Measurements from ENCODE around the gene SLC5A10. TPM values are rescaled to one million over a fixed set of nuclear protein-coding genes. Genes with fewer than 3 reads are reported as not detected.

Gene SLC5A10
- total RNA-seq, 1 donor from 2014 or later, result not detected

DNA sequence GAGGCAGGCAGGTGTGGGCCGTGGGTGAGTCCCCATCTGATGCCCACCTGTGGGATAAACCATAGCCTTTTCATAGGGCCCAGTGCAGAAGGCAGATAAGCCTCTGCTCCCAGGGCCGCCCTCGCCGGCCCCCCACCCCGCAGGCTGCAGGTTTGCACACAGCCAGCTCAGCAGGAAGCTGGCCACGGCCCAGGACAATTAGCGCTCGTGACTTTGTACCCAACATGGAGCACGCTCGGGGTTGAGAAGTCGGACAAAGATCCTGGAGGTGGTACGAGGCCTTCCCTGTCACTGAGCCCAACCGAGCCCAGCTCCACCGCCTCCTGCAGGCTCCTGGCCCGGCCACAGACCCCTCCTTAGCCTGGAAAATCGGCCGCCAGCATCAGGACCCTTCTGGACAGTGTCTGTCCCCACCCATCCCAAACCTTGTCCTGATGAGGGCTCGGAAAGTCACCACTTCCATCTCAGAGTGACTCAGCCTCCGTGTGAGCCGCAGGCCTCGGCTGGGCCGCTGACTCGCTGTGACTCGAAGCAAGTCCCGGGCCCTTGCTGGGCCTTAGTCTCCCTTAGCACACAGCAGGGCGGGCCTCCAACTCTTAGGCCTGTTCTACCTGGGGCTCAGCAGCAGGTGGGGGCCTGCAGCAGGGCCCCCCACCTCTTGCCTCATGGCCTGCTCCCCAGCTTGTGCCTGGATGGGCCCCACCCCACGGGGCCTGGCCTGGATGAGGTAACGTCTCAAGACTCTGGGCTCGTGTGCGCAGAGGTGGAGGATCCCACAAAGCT, 29.9 kb downstream of the SLC5A10 start:
- intact Hi-C loops (cut with micrococcal nuclease), result no loop called here
- no peaks in the 10 kb centered on the region for H3K9me3 Mint-ChIP-seq
- H3K27me3 Mint-ChIP-seq, result no peaks in the 10 kb centered on the region
- ATAC-seq (ENCODE audit: low read depth) (no peak), DNase-seq (no peak)
- ChIA-PET POLR2A (no interaction called here), CTCF (no interaction called here)
- no peak overlapping the region for H3K27ac Mint-ChIP-seq
- H3K36me3 Mint-ChIP-seq (ENCODE audit: low read depth), result peaks cover 54% of the 10 kb centered on the region
- no peak overlapping the region for H3K4me3 Mint-ChIP-seq
- TF ChIP-seq CTCF (IDR thresholded peaks at IDR 0.05), result no peak
- no peaks in the 10 kb centered on the region for H3K4me1 Mint-ChIP-seq

DNA sequence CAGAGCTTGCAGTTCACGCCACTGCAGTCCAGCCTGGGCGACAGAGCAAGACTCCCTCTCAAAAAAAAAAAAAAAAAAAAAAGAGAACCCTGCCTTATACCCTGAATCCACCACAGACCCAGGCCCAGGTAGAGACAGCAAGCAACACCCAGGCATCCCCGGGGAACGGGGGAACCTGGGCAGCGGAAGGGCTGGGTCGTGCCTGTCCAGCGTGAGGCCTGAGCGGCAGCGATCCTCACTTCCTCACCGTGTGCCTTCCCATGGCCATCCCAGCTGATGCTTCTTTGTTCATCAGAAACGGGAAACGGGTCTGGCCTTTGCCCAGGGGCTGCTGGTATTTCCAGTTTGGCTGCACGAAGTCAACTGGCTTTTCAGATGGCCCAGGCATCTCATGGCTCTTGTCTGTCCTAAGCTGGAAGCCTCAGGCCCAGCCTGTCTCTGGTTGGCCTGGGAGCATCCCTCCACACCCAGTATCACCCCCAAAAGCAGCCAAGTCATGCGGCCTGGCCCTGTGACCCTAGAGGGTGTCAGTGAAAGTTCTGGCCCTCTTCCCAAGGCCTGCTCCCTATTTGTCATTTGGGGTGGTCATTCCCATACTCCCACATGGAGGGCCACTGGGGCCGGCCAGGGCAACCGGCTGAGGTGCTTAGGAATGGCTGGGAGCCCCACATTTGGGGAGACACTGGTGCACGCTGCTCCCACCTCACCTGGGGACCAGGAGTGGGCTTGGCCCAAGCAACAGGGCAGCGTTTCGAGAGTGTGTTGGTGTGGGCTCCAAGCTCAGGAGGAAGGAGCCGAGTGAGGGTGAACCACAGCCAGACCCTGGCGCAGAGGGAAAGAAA, 32.5 kb downstream of the SLC5A10 start:
- H3K27me3 Mint-ChIP-seq, result no peaks in the 10 kb centered on the region
- POLR2A ChIA-PET, result no interaction called here
- H3K4me3 Mint-ChIP-seq, result no peak overlapping the region
- peaks cover 43% of the 10 kb centered on the region for H3K36me3 Mint-ChIP-seq (ENCODE audit: low read depth)
- no peak for ATAC-seq (ENCODE audit: low read depth)
- H3K27ac Mint-ChIP-seq, result no peak overlapping the region
- no peaks in the 10 kb centered on the region for H3K9me3 Mint-ChIP-seq
- DNase-seq, result no peak
- TF ChIP-seq CTCF (IDR thresholded peaks at IDR 0.05), result no peak
- no peaks in the 10 kb centered on the region for H3K4me1 Mint-ChIP-seq
- intact Hi-C loops (cut with micrococcal nuclease), result no loop called here
- CTCF ChIA-PET, result no interaction called here

DNA sequence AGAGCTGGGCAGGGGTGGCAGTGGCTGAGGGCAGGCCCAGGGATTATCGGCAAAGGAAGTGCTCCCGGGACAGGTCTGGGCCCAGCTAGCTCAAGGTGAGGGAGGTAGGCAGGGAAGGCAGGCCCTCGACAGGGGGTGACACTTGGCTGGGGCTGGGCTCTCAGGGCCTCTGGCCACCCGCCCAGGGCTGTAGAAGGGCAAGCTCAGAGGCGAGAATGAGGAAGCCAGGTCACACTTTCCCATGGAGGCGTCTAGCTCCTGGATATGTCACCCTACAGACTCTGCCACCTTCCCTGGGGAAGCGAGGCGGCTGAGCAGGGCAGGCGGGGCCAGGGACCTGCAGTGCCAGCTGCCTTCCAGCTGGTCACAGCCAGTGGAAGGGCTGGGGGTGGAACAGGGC, 33.5 kb downstream of the SLC5A10 start:
- no peak overlapping the region for H3K27ac Mint-ChIP-seq
- intact Hi-C loops (cut with micrococcal nuclease), result no loop called here
- H3K9me3 Mint-ChIP-seq, result no peaks in the 10 kb centered on the region
- CTCF ChIA-PET, result no interaction called here
- H3K27me3 Mint-ChIP-seq, result no peaks in the 10 kb centered on the region
- peaks cover 37% of the 10 kb centered on the region for H3K36me3 Mint-ChIP-seq (ENCODE audit: low read depth)
- no peak for TF ChIP-seq CTCF (IDR thresholded peaks at IDR 0.05)
- no peak overlapping the region for H3K4me3 Mint-ChIP-seq
- ATAC-seq (ENCODE audit: low read depth), result no peak
- POLR2A ChIA-PET, result no interaction called here
- H3K4me1 Mint-ChIP-seq, result no peaks in the 10 kb centered on the region
- DNase-seq, result no peak

- H3K4me3 Mint-ChIP-seq, result no peak overlapping the region
- POLR2A ChIA-PET, result no interaction called here
- intact Hi-C loops (cut with micrococcal nuclease), result no loop called here
- TF ChIP-seq CTCF (IDR thresholded peaks at IDR 0.05), result no peak
- H3K9me3 Mint-ChIP-seq, result no peaks in the 10 kb centered on the region
- H3K36me3 Mint-ChIP-seq (ENCODE audit: low read depth), result peaks cover 32% of the 10 kb centered on the region
- DNase-seq (no peak), ATAC-seq (ENCODE audit: low read depth) (no peak)
- no peaks in the 10 kb centered on the region for H3K4me1 Mint-ChIP-seq
- H3K27me3 Mint-ChIP-seq, result no peaks in the 10 kb centered on the region
- CTCF ChIA-PET, result no interaction called here
- H3K27ac Mint-ChIP-seq, result no peak overlapping the region
These were observed 34.7 kb downstream of the SLC5A10 start for GRCh38 chr17:18986541-18987229.

DNA sequence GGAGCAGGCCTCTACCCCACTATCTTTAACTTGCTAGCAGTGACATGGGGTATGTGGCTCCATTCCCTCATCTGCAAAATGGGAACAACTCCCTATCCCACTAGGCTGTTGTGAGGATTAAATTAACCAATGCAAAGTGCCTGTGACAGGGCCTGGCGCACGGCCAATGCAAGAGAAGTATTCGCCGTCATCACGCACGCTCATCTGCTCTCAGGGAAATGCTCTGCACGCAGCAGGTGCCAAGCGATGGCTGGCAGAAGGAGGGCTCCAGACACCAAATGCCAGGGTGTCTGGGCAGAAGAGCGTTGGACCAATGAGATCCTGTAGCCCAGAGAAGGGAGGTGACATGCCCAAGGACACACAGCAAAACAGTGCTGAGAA, 35.3 kb downstream of the SLC5A10 start:
- Mint-ChIP-seq H3K27me3 (no peaks in the 10 kb centered on the region), H3K4me1 (peaks cover 2% of the 10 kb centered on the region), H3K27ac (no peak overlapping the region), H3K36me3 (ENCODE audit: low read depth) (peaks cover 31% of the 10 kb centered on the region), H3K9me3 (no peaks in the 10 kb centered on the region), H3K4me3 (no peak overlapping the region)
- no peak for ATAC-seq (ENCODE audit: low read depth)
- no peak for DNase-seq
- ChIA-PET CTCF (no interaction called here), POLR2A (no interaction called here)
- no peak for TF ChIP-seq CTCF (IDR thresholded peaks at IDR 0.05)
- intact Hi-C loops (cut with micrococcal nuclease), result no loop called here

All from activated B cell treated with CpG ODN at 0.5 μM for 24 hours (primary cell).